K562 (cell line): ENCODE measurements around the gene UNC119B.

Experiments
- BHLHE40 ChIP-seq: IDR thresholded peaks from 2 replicates; pipeline ENCODE4 v1.6.1; 2011; ENCODE audit warnings: low read length, improper control_type of control experiment
- JUN ChIP-seq, 2 experiments: sonication (generic) in 1 of 2; formaldehyde crosslinking in 1 of 2; IDR thresholded peaks; 2 replicates each; pipeline versions ENCODE4 v1.6.1 to v1.8.0; 2012 to 2022; ENCODE audit warnings: borderline replicate concordance in 2 of 2, mild to moderate bottlenecking in 2 of 2, improper control_type of control experiment in 1 of 2, low read depth in 1 of 2, low read length in 1 of 2, missing genetic modification reagents in 1 of 2
- SIN3B ChIP-seq: fragments of 450-650 bp; IDR thresholded peaks from 2 replicates; pipeline ENCODE4 v1.6.1; 2017; ENCODE audit warnings: low read depth, mild to moderate bottlenecking, moderate library complexity
- ZNF12 ChIP-seq: sonication (generic); formaldehyde crosslinking; IDR thresholded peaks from 2 replicates; pipeline ENCODE4 v1.4.0; 2020; ENCODE audit warnings: mild to moderate bottlenecking, missing genetic modification reagents
- TF ChIP-seq, protein P1 (sequence below), 3 experiments: fragments of 200-800 bp in 1 of 3; fragments of 250-450 bp in 1 of 3; fragments of 450-650 bp in 1 of 3; sonication (Bioruptor Pico) in 1 of 3; sonication (Bioruptor generic) in 1 of 3; formaldehyde crosslinking in 1 of 3; IDR thresholded peaks; 2 replicates each; pipeline versions ENCODE4 v1.6.1 to v1.8.0; 2016 to 2022; ENCODE audit warnings: mild to moderate bottlenecking in 2 of 3, missing genetic modification characterization in 2 of 3, missing compliant biosample characterization in 1 of 3, moderate library complexity in 1 of 3

GRCh38 chr12:120762086-120762485, 51.8 kb downstream of the UNC119B start:
- no peak for TF ChIP-seq BHLHE40
- TF ChIP-seq, protein P1, sequence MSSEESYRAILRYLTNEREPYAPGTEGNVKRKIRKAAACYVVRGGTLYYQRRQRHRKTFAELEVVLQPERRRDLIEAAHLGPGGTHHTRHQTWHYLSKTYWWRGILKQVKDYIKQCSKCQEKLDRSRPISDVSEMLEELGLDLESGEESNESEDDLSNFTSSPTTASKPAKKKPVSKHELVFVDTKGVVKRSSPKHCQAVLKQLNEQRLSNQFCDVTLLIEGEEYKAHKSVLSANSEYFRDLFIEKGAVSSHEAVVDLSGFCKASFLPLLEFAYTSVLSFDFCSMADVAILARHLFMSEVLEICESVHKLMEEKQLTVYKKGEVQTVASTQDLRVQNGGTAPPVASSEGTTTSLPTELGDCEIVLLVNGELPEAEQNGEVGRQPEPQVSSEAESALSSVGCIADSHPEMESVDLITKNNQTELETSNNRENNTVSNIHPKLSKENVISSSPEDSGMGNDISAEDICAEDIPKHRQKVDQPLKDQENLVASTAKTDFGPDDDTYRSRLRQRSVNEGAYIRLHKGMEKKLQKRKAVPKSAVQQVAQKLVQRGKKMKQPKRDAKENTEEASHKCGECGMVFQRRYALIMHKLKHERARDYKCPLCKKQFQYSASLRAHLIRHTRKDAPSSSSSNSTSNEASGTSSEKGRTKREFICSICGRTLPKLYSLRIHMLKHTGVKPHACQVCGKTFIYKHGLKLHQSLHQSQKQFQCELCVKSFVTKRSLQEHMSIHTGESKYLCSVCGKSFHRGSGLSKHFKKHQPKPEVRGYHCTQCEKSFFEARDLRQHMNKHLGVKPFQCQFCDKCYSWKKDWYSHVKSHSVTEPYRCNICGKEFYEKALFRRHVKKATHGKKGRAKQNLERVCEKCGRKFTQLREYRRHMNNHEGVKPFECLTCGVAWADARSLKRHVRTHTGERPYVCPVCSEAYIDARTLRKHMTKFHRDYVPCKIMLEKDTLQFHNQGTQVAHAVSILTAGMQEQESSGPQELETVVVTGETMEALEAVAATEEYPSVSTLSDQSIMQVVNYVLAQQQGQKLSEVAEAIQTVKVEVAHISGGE (CRISPR knock-in tag; IDR thresholded peaks at IDR 0.05) = no peak
- TF ChIP-seq SIN3B = no peak
- TF ChIP-seq JUN (IDR thresholded peaks at IDR 0.05; ENCODE audit: borderline replicate concordance, low read depth, low read length) = no peak
- TF ChIP-seq JUN (CRISPR knock-in tag; IDR thresholded peaks at IDR 0.05; ENCODE audit: borderline replicate concordance) = no peak
- TF ChIP-seq ZNF12 (CRISPR knock-in tag) = no peak
